Hepatocyte (in vitro differentiated cells): ENCODE data around the gene RAG1.

Source experiments
- EZH2 ChIP-seq: fragments of 200-600 bp; sonication (generic); IDR thresholded peaks from 2 replicates; pipeline ENCODE4 v1.6.1; 2016; ENCODE audit warnings: antibody characterized with exemption, mild to moderate bottlenecking, borderline replicate concordance
- TF ChIP-seq, protein P1 (sequence below): fragments of 200-600 bp; sonication (generic); IDR thresholded peaks from 2 replicates; pipeline ENCODE4 v1.5.1; 2016; ENCODE audit warnings: antibody characterized with exemption, mild to moderate bottlenecking; ENCODE audit not compliant: poor library complexity

GRCh38 chr11:36598051-36598450 is 30.2 kb downstream of the RAG1 start, which contains the start of gene RAG2:
- TF ChIP-seq, protein P1, sequence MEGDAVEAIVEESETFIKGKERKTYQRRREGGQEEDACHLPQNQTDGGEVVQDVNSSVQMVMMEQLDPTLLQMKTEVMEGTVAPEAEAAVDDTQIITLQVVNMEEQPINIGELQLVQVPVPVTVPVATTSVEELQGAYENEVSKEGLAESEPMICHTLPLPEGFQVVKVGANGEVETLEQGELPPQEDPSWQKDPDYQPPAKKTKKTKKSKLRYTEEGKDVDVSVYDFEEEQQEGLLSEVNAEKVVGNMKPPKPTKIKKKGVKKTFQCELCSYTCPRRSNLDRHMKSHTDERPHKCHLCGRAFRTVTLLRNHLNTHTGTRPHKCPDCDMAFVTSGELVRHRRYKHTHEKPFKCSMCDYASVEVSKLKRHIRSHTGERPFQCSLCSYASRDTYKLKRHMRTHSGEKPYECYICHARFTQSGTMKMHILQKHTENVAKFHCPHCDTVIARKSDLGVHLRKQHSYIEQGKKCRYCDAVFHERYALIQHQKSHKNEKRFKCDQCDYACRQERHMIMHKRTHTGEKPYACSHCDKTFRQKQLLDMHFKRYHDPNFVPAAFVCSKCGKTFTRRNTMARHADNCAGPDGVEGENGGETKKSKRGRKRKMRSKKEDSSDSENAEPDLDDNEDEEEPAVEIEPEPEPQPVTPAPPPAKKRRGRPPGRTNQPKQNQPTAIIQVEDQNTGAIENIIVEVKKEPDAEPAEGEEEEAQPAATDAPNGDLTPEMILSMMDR: no peak
- TF ChIP-seq EZH2: no peak
